Glutamatergic neuron (in vitro differentiated cells): ENCODE measurements around the gene ABCF2. TPM values are rescaled to one million over a fixed set of nuclear protein-coding genes. Genes with fewer than 3 reads are reported as not detected.

Source experiments
- DNase-seq: peaks from one replicate; pipeline ENCODE4 v3.0.0; 2022
- H3K27ac Mint-ChIP-seq: one replicate; pipeline ENCODE4 v1.8.0; 2020; ENCODE audit warnings: mild to moderate bottlenecking, mixed read lengths, inconsistent platforms; ENCODE audit not compliant: unreplicated experiment
- H3K27me3 Mint-ChIP-seq: one replicate; pipeline ENCODE4 v1.8.0; 2020; ENCODE audit warnings: mild to moderate bottlenecking, moderate library complexity, mixed read lengths, inconsistent platforms; ENCODE audit not compliant: unreplicated experiment
- H3K36me3 Mint-ChIP-seq: one replicate; pipeline ENCODE4 v1.8.0; 2020; ENCODE audit warnings: mild to moderate bottlenecking, mixed read lengths, inconsistent platforms; ENCODE audit not compliant: unreplicated experiment
- H3K4me1 Mint-ChIP-seq: one replicate; pipeline ENCODE4 v1.8.0; 2020; ENCODE audit warnings: mild to moderate bottlenecking, low read depth, mixed read lengths, inconsistent platforms; ENCODE audit not compliant: unreplicated experiment
- H3K4me3 Mint-ChIP-seq: one replicate; pipeline ENCODE4 v1.8.0; 2020; ENCODE audit warnings: mild to moderate bottlenecking, mixed read lengths, inconsistent platforms; ENCODE audit not compliant: unreplicated experiment
- H3K9me3 Mint-ChIP-seq: one replicate; pipeline ENCODE4 v1.8.0; 2020; ENCODE audit warnings: mild to moderate bottlenecking, moderate library complexity, mixed read lengths, inconsistent platforms; ENCODE audit not compliant: unreplicated experiment
- total RNA-seq: library from RNA; stranded (reverse); fragmentation: NEBNext Ultra II Directional; extraction: Animal tissue kit (Norgen Biotek cat#: 25700); gene quantifications from one replicate; pipeline ENCODE4 v1.2.1, GENCODE V29; 2021; ENCODE audit not compliant: unreplicated experiment
- TF ChIP-seq, protein P1 (sequence below): fragments of 200-600 bp; sonication (generic); IDR thresholded peaks from one replicate; pipeline ENCODE4 v1.5.0; 2021; ENCODE audit not compliant: partially characterized antibody, unreplicated experiment

Gene ABCF2
- total RNA-seq, 1 donor from 2014 or later = 39.1 TPM

DNA sequence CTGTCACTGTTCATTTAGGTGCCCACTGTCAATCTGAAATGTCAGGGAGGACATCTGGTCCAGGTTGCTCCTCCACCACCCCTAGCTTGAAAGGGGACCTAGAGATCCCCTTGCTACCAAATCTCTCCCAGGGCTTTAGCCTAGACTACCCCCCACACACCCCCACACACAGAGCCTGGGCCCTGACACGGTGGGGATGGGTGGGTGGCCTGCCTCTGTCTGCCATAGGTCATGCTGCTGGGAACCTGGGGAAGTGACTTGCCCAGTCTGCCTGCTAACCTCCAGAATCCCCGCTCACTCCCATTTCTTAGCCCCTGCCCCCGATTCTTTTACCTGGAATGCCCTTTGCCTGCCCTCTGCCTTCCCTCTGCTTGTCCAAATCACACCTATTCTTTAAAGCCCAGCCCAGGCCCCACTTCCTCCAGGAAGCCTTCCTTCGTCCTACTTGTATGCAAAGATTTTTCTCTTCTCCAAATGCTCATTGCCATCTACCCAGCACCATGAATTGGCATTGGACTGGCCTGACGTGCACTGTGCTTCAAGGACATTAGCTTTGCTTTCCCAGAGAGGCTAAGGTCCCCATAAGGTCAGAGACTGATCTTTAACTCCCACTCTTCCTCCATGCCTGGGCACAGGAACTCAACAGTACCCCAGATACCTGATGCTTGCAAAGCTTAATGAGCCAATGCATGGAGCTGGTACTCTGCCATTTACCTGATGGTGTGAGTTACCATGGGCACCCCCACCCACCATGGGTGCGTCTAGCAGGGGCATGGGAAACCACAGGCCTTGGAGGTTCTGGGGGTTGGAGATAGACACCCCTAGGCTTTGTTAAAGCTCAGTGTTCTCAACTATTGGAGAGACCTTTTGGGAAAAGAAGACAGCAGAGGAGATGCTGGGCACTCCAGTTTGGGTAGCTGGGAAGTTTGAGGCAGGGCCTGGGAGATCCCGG is 23.5 kb upstream of the ABCF2 start:
- TF ChIP-seq, protein P1, sequence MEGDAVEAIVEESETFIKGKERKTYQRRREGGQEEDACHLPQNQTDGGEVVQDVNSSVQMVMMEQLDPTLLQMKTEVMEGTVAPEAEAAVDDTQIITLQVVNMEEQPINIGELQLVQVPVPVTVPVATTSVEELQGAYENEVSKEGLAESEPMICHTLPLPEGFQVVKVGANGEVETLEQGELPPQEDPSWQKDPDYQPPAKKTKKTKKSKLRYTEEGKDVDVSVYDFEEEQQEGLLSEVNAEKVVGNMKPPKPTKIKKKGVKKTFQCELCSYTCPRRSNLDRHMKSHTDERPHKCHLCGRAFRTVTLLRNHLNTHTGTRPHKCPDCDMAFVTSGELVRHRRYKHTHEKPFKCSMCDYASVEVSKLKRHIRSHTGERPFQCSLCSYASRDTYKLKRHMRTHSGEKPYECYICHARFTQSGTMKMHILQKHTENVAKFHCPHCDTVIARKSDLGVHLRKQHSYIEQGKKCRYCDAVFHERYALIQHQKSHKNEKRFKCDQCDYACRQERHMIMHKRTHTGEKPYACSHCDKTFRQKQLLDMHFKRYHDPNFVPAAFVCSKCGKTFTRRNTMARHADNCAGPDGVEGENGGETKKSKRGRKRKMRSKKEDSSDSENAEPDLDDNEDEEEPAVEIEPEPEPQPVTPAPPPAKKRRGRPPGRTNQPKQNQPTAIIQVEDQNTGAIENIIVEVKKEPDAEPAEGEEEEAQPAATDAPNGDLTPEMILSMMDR = no peak
- Mint-ChIP-seq H3K4me3 (peak overlapping the region; percentile 87), H3K9me3 (peaks cover 16% of the 10 kb centered on the region), H3K27ac (peak overlapping the region; percentile 87), H3K4me1 (peaks cover 15% of the 10 kb centered on the region), H3K36me3 (peaks cover 2% of the 10 kb centered on the region), H3K27me3 (peaks cover 37% of the 10 kb centered on the region)
- DNase-seq = no peak

DNA sequence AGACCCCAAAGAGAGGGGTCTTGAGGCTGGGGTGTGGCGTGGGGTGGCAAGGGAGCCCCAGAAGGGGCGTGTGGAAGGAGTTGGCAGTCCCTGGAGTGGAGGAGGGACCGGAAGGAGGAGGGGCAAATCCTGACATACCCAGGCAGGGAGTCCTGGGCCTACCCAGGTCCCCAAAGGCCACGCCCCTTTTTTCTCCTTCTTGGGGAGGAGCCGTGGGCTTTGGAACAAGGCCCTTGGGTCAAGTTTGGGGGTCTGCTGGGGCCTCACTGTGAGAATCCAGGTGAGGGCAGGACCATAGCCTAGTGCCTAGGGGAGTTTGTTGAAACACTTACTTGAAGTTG is 22.7 kb upstream of the ABCF2 start:
- Mint-ChIP-seq H3K36me3 (no peaks in the 10 kb centered on the region), H3K27me3 (peaks cover 36% of the 10 kb centered on the region), H3K27ac (no peak overlapping the region), H3K4me3 (peak overlapping the region; percentile 58), H3K4me1 (peaks cover 15% of the 10 kb centered on the region), H3K9me3 (peaks cover 9% of the 10 kb centered on the region)
- no peak for DNase-seq
- TF ChIP-seq, protein P1 = no peak

DNA sequence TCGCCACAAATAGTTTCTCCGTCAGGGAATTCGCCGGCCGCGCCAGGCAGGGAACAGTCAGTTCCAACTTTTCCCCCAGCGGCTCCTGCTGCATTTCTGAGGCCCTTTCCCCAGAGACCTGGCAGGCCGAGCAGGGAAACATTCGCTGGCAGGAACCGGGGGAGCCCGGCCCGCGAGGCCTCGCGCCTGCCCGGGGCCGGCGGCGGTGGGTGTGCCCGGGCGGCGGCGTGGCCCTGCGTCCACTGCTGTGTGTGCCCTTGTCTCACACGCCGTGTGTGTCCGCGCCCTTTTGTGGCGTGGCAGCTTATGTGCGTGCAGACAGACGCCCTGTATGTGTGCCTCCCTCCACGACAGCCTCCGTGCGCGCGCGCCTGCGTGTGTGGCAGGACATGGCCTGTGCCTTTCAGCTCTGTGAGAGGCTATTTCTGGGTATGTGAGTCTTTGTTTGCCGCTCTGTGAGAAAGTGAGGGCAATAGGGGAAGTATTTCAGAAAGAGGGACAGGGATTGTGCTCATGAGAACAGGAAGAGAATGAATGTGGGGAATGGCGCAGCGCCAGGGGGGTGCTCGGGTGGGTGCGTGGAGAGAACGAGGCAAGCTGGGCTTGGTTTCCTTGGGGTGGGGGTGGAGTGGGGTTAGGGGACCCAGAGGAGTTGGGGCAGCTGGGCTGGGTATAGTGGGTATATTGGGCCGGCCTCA is 22.2 kb upstream of the ABCF2 start:
- peak overlapping the region; percentile 58 for H3K4me3 Mint-ChIP-seq
- H3K9me3 Mint-ChIP-seq = peaks cover 9% of the 10 kb centered on the region
- no peak overlapping the region for H3K27ac Mint-ChIP-seq
- TF ChIP-seq, protein P1 = no peak
- H3K27me3 Mint-ChIP-seq = peaks cover 33% of the 10 kb centered on the region
- peak; percentile 46 for DNase-seq
- no peaks in the 10 kb centered on the region for H3K36me3 Mint-ChIP-seq
- peaks cover 17% of the 10 kb centered on the region for H3K4me1 Mint-ChIP-seq

DNA sequence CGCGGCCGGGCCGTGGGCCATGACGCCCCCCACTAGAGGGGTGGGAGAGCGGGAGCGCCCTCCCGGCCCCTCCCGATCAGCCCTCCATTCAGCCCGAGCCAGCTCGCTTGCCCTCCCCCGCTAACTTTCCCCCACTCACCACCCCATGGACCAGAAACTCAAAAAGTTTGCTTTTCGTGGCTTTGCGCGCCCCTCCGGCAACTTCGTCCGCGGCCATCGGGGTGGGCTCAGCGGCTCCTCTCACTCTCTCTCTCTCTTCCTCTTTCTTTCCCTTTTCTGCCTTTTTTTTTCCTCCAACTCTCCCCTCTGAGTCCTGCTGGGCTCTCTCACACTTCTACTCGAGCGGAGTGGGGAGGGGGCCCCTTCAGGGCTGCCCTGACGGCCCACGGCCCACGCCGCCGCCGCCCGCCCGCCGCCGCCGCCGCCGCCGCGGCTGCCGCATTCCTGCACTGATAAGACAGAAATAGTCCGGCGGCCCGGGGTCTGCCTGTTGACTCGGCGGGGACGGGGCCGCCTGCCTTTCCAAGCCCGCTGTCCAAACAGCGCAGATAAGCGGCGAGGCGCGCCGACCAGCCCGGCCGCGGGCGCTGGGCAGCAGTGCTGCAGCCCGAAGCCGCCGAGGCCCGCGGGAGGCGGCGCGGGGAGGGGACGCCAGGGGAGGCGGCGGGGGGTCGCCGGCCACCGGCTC is 21.5 kb upstream of the ABCF2 start, which contains the start of gene SMARCD3:
TSS of gene SMARCD3 (minus strand) at position 349 of the 688 bp plus-strand sequence. CDS start at position 217, 132 bp downstream.
- Mint-ChIP-seq H3K36me3 (no peaks in the 10 kb centered on the region), H3K27ac (no peak within 1 kb of the TSS), H3K9me3 (peaks cover 11% of the 10 kb centered on the region), H3K4me3 (peak within 1 kb of the TSS; percentile 91), H3K4me1 (peaks cover 23% of the 10 kb centered on the region), H3K27me3 (peaks cover 32% of the 10 kb centered on the region)
- TF ChIP-seq, protein P1 = no peak
- DNase-seq = peak; percentile 67
